ENCODE data around the gene ADAMTS14.
A peak's percentile ranks its signal among the peaks of the same experiment; 100 is the strongest.

The ADAMTS14 gene

GRCh38 chr10:70771311-70772194 lies 99.2 kb downstream of the ADAMTS14 start:
- DNase-seq (ENCODE audit: low spot score): peak; percentile 18

GRCh38 chr10:70772627-70773026 lies 100.3 kb downstream of the ADAMTS14 start:
- DNase-seq (ENCODE audit: low spot score): no peak

GRCh38 chr10:70773461-70773860 lies 101.2 kb downstream of the ADAMTS14 start:
- no peak for DNase-seq (ENCODE audit: low spot score)

GRCh38 chr10:70773965-70774809 lies 101.9 kb downstream of the ADAMTS14 start:
- DNase-seq (ENCODE audit: low spot score): no peak

- no peak for DNase-seq (ENCODE audit: low spot score)
Measured at GRCh38 chr10:70774810-70775678, 102.7 kb downstream of the ADAMTS14 start.

GRCh38 chr10:70775679-70776454 lies 103.6 kb downstream of the ADAMTS14 start:
- no peak for DNase-seq (ENCODE audit: low spot score)

- no peak for DNase-seq (ENCODE audit: low spot score)
Measured at GRCh38 chr10:70776455-70777005, 104.2 kb downstream of the ADAMTS14 start.

GRCh38 chr10:70777063-70777875 lies 105.0 kb downstream of the ADAMTS14 start:
- no peak for DNase-seq (ENCODE audit: low spot score)

GRCh38 chr10:70778267-70778924 lies 106.1 kb downstream of the ADAMTS14 start:
- DNase-seq (ENCODE audit: low spot score): no peak

GRCh38 chr10:70779088-70779487 lies 106.8 kb downstream of the ADAMTS14 start:
- DNase-seq (ENCODE audit: low spot score): no peak

- peak; percentile 35 for DNase-seq (ENCODE audit: low spot score)
Measured at GRCh38 chr10:70779511-70780369, 107.4 kb downstream of the ADAMTS14 start.

- DNase-seq (ENCODE audit: low spot score): no peak
Measured at GRCh38 chr10:70780370-70780760, 108.1 kb downstream of the ADAMTS14 start.

GRCh38 chr10:70780772-70781171 lies 108.5 kb downstream of the ADAMTS14 start:
- DNase-seq (ENCODE audit: low spot score): no peak

- DNase-seq (ENCODE audit: low spot score): no peak
Measured at GRCh38 chr10:70781461-70782051, 109.2 kb downstream of the ADAMTS14 start.

GRCh38 chr10:70782086-70782745 lies 109.9 kb downstream of the ADAMTS14 start:
- DNase-seq (ENCODE audit: low spot score): no peak

GRCh38 chr10:70782746-70783680 lies 110.7 kb downstream of the ADAMTS14 start:
- no peak for DNase-seq (ENCODE audit: low spot score)

Data from SW480 (cell line).